ENCODE results near the gene RNF103.
"Not testable (repeated sequence)": the region's sequence is repeated elsewhere in the genome, so short reads cannot be mapped to it uniquely, and the experiment has no call there.

Gene RNF103

GRCh38 chr2:86593266-86593665 is 30.4 kb downstream of the RNF103 start:
- no peak for TF ChIP-seq CTCF (IDR thresholded peaks at IDR 0.05; ENCODE audit: borderline replicate concordance, insufficient read depth, low read depth, low read length)

DNA sequence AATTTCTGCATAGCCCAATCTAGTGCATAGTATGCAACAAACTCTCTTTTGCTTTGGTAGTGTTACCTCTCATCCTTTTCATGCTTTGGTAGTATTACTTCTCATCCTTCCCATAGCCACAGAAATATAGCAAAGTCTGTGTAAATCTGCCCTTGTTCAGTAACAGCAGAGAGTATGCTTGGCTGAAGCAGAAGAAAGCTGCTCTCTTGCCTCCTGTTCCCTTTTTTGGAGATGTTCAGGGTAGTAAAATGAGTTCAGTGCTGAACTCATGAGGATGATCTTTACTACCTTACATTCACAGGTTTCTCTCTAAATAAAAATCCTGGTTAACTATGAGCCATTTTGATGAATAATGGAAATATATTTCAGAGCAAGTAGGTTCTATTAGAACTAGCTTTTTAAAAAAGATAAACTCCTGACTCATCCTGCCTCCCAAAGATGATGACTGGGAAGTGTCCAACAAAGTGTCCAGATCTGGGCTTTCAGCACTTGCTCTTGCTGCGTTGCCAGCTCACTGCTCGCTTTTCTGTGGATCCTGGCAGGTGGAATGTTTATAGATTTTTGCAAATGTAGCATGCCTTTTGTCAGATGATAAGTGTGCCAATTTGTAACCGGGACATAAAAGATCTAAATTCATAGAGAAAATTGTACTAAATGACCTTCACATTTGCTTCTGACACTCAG is 31.0 kb downstream of the RNF103 start:
- no peak overlapping the region for H3K4me3 ChIP-seq (ENCODE audit: low read depth, low read length)
- no peak for TF ChIP-seq CTCF (IDR thresholded peaks at IDR 0.05; ENCODE audit: borderline replicate concordance, insufficient read depth, low read depth, low read length)

More at GRCh38 chr2:86593266-86593665, 30.4 kb downstream of the RNF103 start:
- no peak overlapping the region for H3K4me3 ChIP-seq (ENCODE audit: low read depth, low read length)

- H3K4me3 ChIP-seq (ENCODE audit: low read depth, low read length): not testable (repeated sequence)
Measured at GRCh38 chr2:86589701-86590100, 34.0 kb downstream of the RNF103 start.

- no peak for TF ChIP-seq CTCF (IDR thresholded peaks at IDR 0.05; ENCODE audit: borderline replicate concordance, insufficient read depth, low read depth, low read length)
- no peak overlapping the region for H3K4me3 ChIP-seq (ENCODE audit: low read depth, low read length)
Measured at GRCh38 chr2:86584151-86584913, 39.3 kb downstream of the RNF103 start.

DNA sequence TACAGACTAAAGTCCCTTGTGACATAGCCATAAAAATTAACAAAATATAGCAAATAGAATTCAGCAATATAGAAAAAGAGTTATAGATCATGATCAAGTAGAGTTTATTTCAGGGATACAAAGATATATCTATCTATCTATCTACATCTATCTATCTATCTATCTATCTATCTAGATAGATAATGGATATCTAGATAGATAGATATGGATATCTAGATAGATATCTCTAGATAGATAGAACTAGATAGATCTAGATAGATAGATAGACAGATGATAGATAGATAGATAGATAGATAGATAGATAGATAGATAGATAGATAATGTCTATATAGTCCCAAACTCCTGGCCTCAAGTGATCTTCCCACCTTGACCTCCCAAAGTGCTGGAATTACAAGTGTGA is 43.1 kb downstream of the RNF103 start:
- H3K4me3 ChIP-seq (ENCODE audit: low read depth, low read length): no peak overlapping the region
- no peak for TF ChIP-seq CTCF (IDR thresholded peaks at IDR 0.05; ENCODE audit: borderline replicate concordance, insufficient read depth, low read depth, low read length)

DNA sequence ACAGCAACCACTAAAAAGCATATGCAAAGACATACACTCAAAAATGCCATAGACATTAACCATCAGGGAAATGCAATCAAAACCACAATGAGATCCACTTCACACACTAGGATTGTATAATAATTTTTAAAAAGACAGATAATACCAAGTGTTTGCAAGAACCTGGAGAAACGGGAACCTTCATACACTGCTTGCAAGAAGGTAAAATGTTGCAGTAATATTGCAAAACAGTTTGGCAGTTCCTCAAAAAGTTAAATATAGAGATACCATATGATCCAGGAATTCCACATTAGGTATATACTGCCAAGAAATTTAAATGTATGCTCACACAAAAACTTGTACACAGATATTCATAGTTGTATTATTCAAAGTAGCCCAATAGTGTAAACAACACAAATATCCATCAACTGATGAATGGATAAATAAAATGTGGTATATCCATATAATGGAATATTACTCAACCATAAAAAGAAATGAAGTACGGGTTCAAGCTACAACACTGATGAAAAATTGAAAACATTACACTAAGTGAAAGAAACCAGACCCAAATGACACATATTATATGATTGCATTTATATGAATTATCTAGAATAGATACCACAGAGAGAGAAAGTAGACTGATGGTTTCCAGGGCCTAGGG is 45.7 kb downstream of the RNF103 start:
- no peak for TF ChIP-seq CTCF (IDR thresholded peaks at IDR 0.05; ENCODE audit: borderline replicate concordance, insufficient read depth, low read depth, low read length)

GRCh38 chr2:86570059-86570458 is 53.6 kb downstream of the RNF103 start:
- H3K4me3 ChIP-seq (ENCODE audit: low read depth, low read length): no peak overlapping the region

More for the DNA sequence above, 45.7 kb downstream of the RNF103 start:
- H3K4me3 ChIP-seq (ENCODE audit: low read depth, low read length): no peak overlapping the region

More at GRCh38 chr2:86570059-86570458, 53.6 kb downstream of the RNF103 start:
- no peak for TF ChIP-seq CTCF (IDR thresholded peaks at IDR 0.05; ENCODE audit: borderline replicate concordance, insufficient read depth, low read depth, low read length)
